GM23338 (cell line): Measurements from ENCODE around the gene JAZF1. TPM values are rescaled to one million over a fixed set of nuclear protein-coding genes. Genes with fewer than 3 reads are reported as not detected.
A peak's percentile ranks its signal among the peaks of the same experiment; 100 is the strongest.

Source experiments
- ATAC-seq: fragments of 200-7000 bp; cut with Tn5 transposase; 3 replicates; pipeline ENCODE4 v1.9.1; 2020
- DNase-seq: peaks from one replicate; pipeline ENCODE4 v3.0.0-alpha.2; 2015; ENCODE audit warnings: low spot score
- H2AFZ ChIP-seq: fragments of 200-600 bp; sonication (generic); 2 replicates; pipeline ENCODE4 v1.8.0; 2016; ENCODE audit warnings: antibody characterized with exemption, mild to moderate bottlenecking, moderate library complexity
- H3F3A ChIP-seq: fragments of 200-600 bp; sonication (generic); replicated peaks from 2 replicates; pipeline ENCODE4 v1.8.0; 2017; ENCODE audit warnings: antibody characterized with exemption, mixed run types, low read depth
- H3K27ac ChIP-seq: fragments of 200-600 bp; sonication (generic); 2 replicates; pipeline ENCODE4 v1.6.1; 2016; ENCODE audit warnings: low read depth
- H3K27me3 ChIP-seq: fragments of 200-600 bp; sonication (generic); 2 replicates; pipeline ENCODE4 v1.8.0; 2016; ENCODE audit warnings: mild to moderate bottlenecking, mixed run types, moderate library complexity; ENCODE audit not compliant: insufficient read depth
- H3K36me3 ChIP-seq: fragments of 200-600 bp; sonication (generic); 2 replicates; pipeline ENCODE4 v1.8.0; 2016; ENCODE audit warnings: mild to moderate bottlenecking; ENCODE audit not compliant: insufficient read depth
- H3K4me1 ChIP-seq: fragments of 200-600 bp; sonication (generic); 2 replicates; pipeline ENCODE4 v1.8.0; 2016; ENCODE audit warnings: mild to moderate bottlenecking, moderate library complexity; ENCODE audit not compliant: insufficient read depth
- H3K4me2 ChIP-seq: fragments of 200-600 bp; sonication (generic); 2 replicates; pipeline ENCODE4 v1.7.1; 2017; ENCODE audit warnings: mixed run types
- H3K4me3 ChIP-seq: fragments of 200-600 bp; sonication (generic); 2 replicates; pipeline ENCODE4 v1.6.1; 2016; ENCODE audit warnings: mixed run types
- H3K79me2 ChIP-seq: fragments of 200-600 bp; sonication (generic); replicated peaks from 2 replicates; pipeline ENCODE4 v1.8.0; 2017; ENCODE audit warnings: mild to moderate bottlenecking; ENCODE audit not compliant: insufficient read depth
- H3K9me2 ChIP-seq: fragments of 200-600 bp; sonication (generic); 2 replicates; pipeline ENCODE4 v1.8.0; 2017; ENCODE audit not compliant: insufficient read depth
- H4K20me1 ChIP-seq: fragments of 200-600 bp; sonication (generic); replicated peaks from 2 replicates; pipeline ENCODE4 v1.8.0; 2017; ENCODE audit warnings: mild to moderate bottlenecking; ENCODE audit not compliant: insufficient read depth
- H3K27ac Mint-ChIP-seq: 2 replicates; pipeline ENCODE4 v1.8.0; 2020; ENCODE audit warnings: inconsistent platforms, mild to moderate bottlenecking, moderate library complexity, mixed read lengths
- H3K27me3 Mint-ChIP-seq: 3 replicates; pipeline ENCODE4 v1.8.0; 2022; ENCODE audit warnings: low read depth, mild to moderate bottlenecking, moderate library complexity, mixed read lengths, inconsistent platforms; ENCODE audit not compliant: insufficient read depth, poor library complexity
- H3K36me3 Mint-ChIP-seq: 3 replicates; pipeline ENCODE4 v1.8.0; 2021; ENCODE audit warnings: low read depth, mild to moderate bottlenecking, inconsistent platforms, moderate library complexity, mixed read lengths
- H3K4me1 Mint-ChIP-seq: 3 replicates; pipeline ENCODE4 v1.8.0; 2020; ENCODE audit warnings: mild to moderate bottlenecking, inconsistent platforms, mixed read lengths
- H3K4me3 Mint-ChIP-seq: 3 replicates; pipeline ENCODE4 v1.8.0; 2021; ENCODE audit warnings: moderate library complexity, mild to moderate bottlenecking, inconsistent platforms, mixed read lengths
- H3K9me3 Mint-ChIP-seq: 3 replicates; pipeline ENCODE4 v1.8.0; 2020; ENCODE audit warnings: moderate library complexity, mild to moderate bottlenecking, inconsistent platforms, mixed read lengths
- CTCF ChIP-seq, 2 experiments: fragments of 200-600 bp in 1 of 2; sonication (generic) in 1 of 2; conservative IDR thresholded peaks; 2 replicates each; pipeline versions ENCODE4 v1.5.1 to v1.6.1; 2016 to 2017; ENCODE audit warnings: antibody characterized with exemption in 2 of 2, low read depth in 2 of 2, mild to moderate bottlenecking in 2 of 2, moderate library complexity in 1 of 2
- ETS1 ChIP-seq: IDR thresholded peaks from 2 replicates; pipeline ENCODE4 v1.6.1; 2016; ENCODE audit warnings: antibody characterized with exemption
- EZH2phosphoT487 ChIP-seq: fragments of 200-600 bp; sonication (generic); IDR thresholded peaks from one replicate; pipeline ENCODE4 v1.8.1; 2018; ENCODE audit warnings: antibody characterized with exemption; ENCODE audit not compliant: unreplicated experiment
- NANOG ChIP-seq: IDR thresholded peaks from 2 replicates; pipeline ENCODE4 v1.6.1; 2016; ENCODE audit warnings: antibody characterized with exemption, borderline replicate concordance
- STAT1 ChIP-seq: IDR thresholded peaks from one replicate; pipeline ENCODE4 v1.6.1; 2016; ENCODE audit warnings: antibody characterized with exemption; ENCODE audit not compliant: unreplicated experiment
- ZNF331 ChIP-seq: fragments of 250-450 bp; sonication (Bioruptor Pico); IDR thresholded peaks from 2 replicates; pipeline ENCODE4 v1.5.0; 2020; ENCODE audit warnings: low read depth, mild to moderate bottlenecking, moderate library complexity
- ZNF462 ChIP-seq: fragments of 250-450 bp; sonication (Bioruptor Pico); IDR thresholded peaks from 2 replicates; pipeline ENCODE4 v1.5.0; 2020; ENCODE audit warnings: mild to moderate bottlenecking, moderate library complexity
- polyA plus RNA-seq: library from polyadenylated mRNA; unstranded; fragments of >200 nt; fragmentation: Nextera tagmentation; extraction: Ambion mirVana; gene quantifications from 2 replicates; pipeline ENCODE4 v1.2.1, GENCODE V29; 2016
- total RNA-seq: library from RNA; depleted of rRNA; stranded (reverse); fragments of >200 nt; shearing (Covaris generic); gene quantifications from 2 replicates; pipeline ENCODE4 v1.2.3, GENCODE V29; 2014

The JAZF1 gene
- total and polyA plus RNA-seq, 2 experiments from 2014 or later, result 12.2 to 22.2 TPM

- Histone ChIP-seq H4K20me1 (peaks cover 3% of the 10 kb centered on the region; the same call in 1 of the 2 replicates), H3K4me3 (no peak overlapping the region), H3K27ac (no peak overlapping the region), H3K36me3 (no peaks in the 10 kb centered on the region), H3K4me2 (no peak overlapping the region), H3K79me2 (no peaks in the 10 kb centered on the region), H3K4me1 (no peaks in the 10 kb centered on the region), H2AFZ (no peak overlapping the region), H3F3A (no peaks in the 10 kb centered on the region), H3K27me3 (no peaks in the 10 kb centered on the region), H3K9me2 (no peaks in the 10 kb centered on the region)
- Mint-ChIP-seq H3K4me3 (no peak overlapping the region), H3K27ac (no peak overlapping the region), H3K27me3 (no peaks in the 10 kb centered on the region), H3K36me3 (no peaks in the 10 kb centered on the region), H3K4me1 (no peaks in the 10 kb centered on the region; the same call in 2 of the 3 replicates), H3K9me3 (no peaks in the 10 kb centered on the region)
- peak; percentile 87 for ATAC-seq
- peak; percentile 55 for DNase-seq
- TF ChIP-seq CTCF (conservative IDR thresholded peaks at IDR 0.05; ENCODE audit: low read depth in 2 of 2) (no peak), EZH2phosphoT487 (no peak), ZNF331 (no peak), ZNF462 (CRISPR knock-in tag) (peak; percentile 19; the same call in 1 of the 2 replicates), ETS1 (peak; percentile 34; the same call in 1 of the 2 replicates), STAT1 (no peak), NANOG (no peak)
Measured at GRCh38 chr7:28002638-28003037, 178.0 kb downstream of the JAZF1 start.
